ENCODE measurements around the gene CXCR1. TPM values are rescaled to one million over a fixed set of nuclear protein-coding genes. Genes with fewer than 3 reads are reported as not detected.

Gene CXCR1
- total RNA-seq, 4 donors from 2014 or later, result not detected

- Histone ChIP-seq H3K9me3 (no peaks in the 10 kb centered on the region), H3K4me3 (no peak overlapping the region), H3K27me3 (no peaks in the 10 kb centered on the region), H3K36me3 (no peaks in the 10 kb centered on the region), H3K4me1 (no peaks in the 10 kb centered on the region), H3K27ac (no peak overlapping the region)
- DNase-seq, result no peak
- no peak for TF ChIP-seq CTCF (IDR thresholded peaks at IDR 0.05)
- no peak for TF ChIP-seq POLR2A (IDR thresholded peaks at IDR 0.05)
Measured at GRCh38 chr2:218194880-218195279, 28.1 kb upstream of the CXCR1 start.

GRCh38 chr2:218193701-218194100 is 26.9 kb upstream of the CXCR1 start:
- Histone ChIP-seq H3K27me3 (no peaks in the 10 kb centered on the region), H3K9me3 (no peaks in the 10 kb centered on the region), H3K4me3 (no peak overlapping the region), H3K36me3 (no peaks in the 10 kb centered on the region), H3K4me1 (no peaks in the 10 kb centered on the region), H3K27ac (no peak overlapping the region)
- DNase-seq, result no peak
- TF ChIP-seq POLR2A (IDR thresholded peaks at IDR 0.05) (no peak), CTCF (IDR thresholded peaks at IDR 0.05) (no peak)

GRCh38 chr2:218192902-218193430 is 26.2 kb upstream of the CXCR1 start:
- Histone ChIP-seq H3K27ac (no peak overlapping the region), H3K27me3 (no peaks in the 10 kb centered on the region), H3K9me3 (no peaks in the 10 kb centered on the region), H3K4me1 (no peaks in the 10 kb centered on the region), H3K36me3 (no peaks in the 10 kb centered on the region), H3K4me3 (no peak overlapping the region)
- TF ChIP-seq POLR2A (IDR thresholded peaks at IDR 0.05) (no peak), CTCF (IDR thresholded peaks at IDR 0.05) (no peak)
- no peak for DNase-seq

- no peak for TF ChIP-seq POLR2A (IDR thresholded peaks at IDR 0.05)
- TF ChIP-seq CTCF (IDR thresholded peaks at IDR 0.05), result no peak
- Histone ChIP-seq H3K4me3 (no peak overlapping the region), H3K4me1 (peaks cover 0 to 6% (median 0%) of the 10 kb centered on the region in 4 donors), H3K27me3 (no peaks in the 10 kb centered on the region), H3K9me3 (no peaks in the 10 kb centered on the region), H3K27ac (peak overlapping the region in 1 of 4 donors; percentile 35), H3K36me3 (no peaks in the 10 kb centered on the region)
- DNase-seq, result no peak
Measured at GRCh38 chr2:218188528-218188927, 21.8 kb upstream of the CXCR1 start.

- Histone ChIP-seq H3K27ac (peak overlapping the region in 1 of 4 donors; percentile 36), H3K4me1 (peaks cover 0 to 6% (median 0%) of the 10 kb centered on the region in 4 donors), H3K4me3 (no peak overlapping the region), H3K9me3 (no peaks in the 10 kb centered on the region), H3K36me3 (no peaks in the 10 kb centered on the region), H3K27me3 (no peaks in the 10 kb centered on the region)
- no peak for DNase-seq
- TF ChIP-seq CTCF (IDR thresholded peaks at IDR 0.05) (no peak), POLR2A (IDR thresholded peaks at IDR 0.05) (no peak)
Measured at GRCh38 chr2:218187296-218188015, 20.7 kb upstream of the CXCR1 start.
